Measurements from ENCODE around the gene SLC5A12.

SLC5A12 gene, protein sequence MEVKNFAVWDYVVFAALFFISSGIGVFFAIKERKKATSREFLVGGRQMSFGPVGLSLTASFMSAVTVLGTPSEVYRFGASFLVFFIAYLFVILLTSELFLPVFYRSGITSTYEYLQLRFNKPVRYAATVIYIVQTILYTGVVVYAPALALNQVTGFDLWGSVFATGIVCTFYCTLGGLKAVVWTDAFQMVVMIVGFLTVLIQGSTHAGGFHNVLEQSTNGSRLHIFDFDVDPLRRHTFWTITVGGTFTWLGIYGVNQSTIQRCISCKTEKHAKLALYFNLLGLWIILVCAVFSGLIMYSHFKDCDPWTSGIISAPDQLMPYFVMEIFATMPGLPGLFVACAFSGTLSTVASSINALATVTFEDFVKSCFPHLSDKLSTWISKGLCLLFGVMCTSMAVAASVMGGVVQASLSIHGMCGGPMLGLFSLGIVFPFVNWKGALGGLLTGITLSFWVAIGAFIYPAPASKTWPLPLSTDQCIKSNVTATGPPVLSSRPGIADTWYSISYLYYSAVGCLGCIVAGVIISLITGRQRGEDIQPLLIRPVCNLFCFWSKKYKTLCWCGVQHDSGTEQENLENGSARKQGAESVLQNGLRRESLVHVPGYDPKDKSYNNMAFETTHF

GRCh38 chr11:26721948-26722475, at the start of gene SLC5A12:
Gene SLC5A12 (minus strand): TSS chr11:26722060. CDS start chr11:26721714, 346 bp downstream.
- no peaks in the 10 kb centered on the region for H3K27me3 ChIP-seq (ENCODE audit: insufficient read depth, low read length)
- H3K27ac ChIP-seq (ENCODE audit: low read depth, low read length) = no peak within 1 kb of the TSS

GRCh38 chr11:26769027-26769426, 47.2 kb upstream of the SLC5A12 start:
- no peak overlapping the region for H3K4me3 ChIP-seq (ENCODE audit: low read depth, low read length)
- no peak overlapping the region for H2AFZ ChIP-seq (ENCODE audit: low read length, unreplicated experiment)
- no peak overlapping the region for H3K27ac ChIP-seq (ENCODE audit: low read depth, low read length)
- H3K27me3 ChIP-seq (ENCODE audit: insufficient read depth, low read length) = no peaks in the 10 kb centered on the region
- H3K36me3 ChIP-seq (ENCODE audit: insufficient read depth, low read length) = no peaks in the 10 kb centered on the region
- no peaks in the 10 kb centered on the region for H3K79me2 ChIP-seq (ENCODE audit: control insufficient read depth, insufficient read depth, low read length, unreplicated experiment)
- no peaks in the 10 kb centered on the region for H3K4me1 ChIP-seq (ENCODE audit: control insufficient read depth, insufficient read depth, low read length, unreplicated experiment)

More at GRCh38 chr11:26721948-26722475, at the start of gene SLC5A12:
- Histone ChIP-seq H3K36me3 (ENCODE audit: insufficient read depth, low read length) (no peaks in the 10 kb centered on the region), H3K4me1 (ENCODE audit: control insufficient read depth, insufficient read depth, low read length, unreplicated experiment) (no peaks in the 10 kb centered on the region), H3K79me2 (ENCODE audit: control insufficient read depth, insufficient read depth, low read length, unreplicated experiment) (no peaks in the 10 kb centered on the region), H3K4me3 (ENCODE audit: low read depth, low read length) (no peak within 1 kb of the TSS), H2AFZ (ENCODE audit: low read length, unreplicated experiment) (no peak within 1 kb of the TSS)

- no peaks in the 10 kb centered on the region for H3K36me3 ChIP-seq (ENCODE audit: insufficient read depth, low read length)
- H3K79me2 ChIP-seq (ENCODE audit: control insufficient read depth, insufficient read depth, low read length, unreplicated experiment) = no peaks in the 10 kb centered on the region
- H3K4me3 ChIP-seq (ENCODE audit: low read depth, low read length) = no peak overlapping the region
- H3K27ac ChIP-seq (ENCODE audit: low read depth, low read length) = no peak overlapping the region
- no peaks in the 10 kb centered on the region for H3K27me3 ChIP-seq (ENCODE audit: insufficient read depth, low read length)
- no peak overlapping the region for H2AFZ ChIP-seq (ENCODE audit: low read length, unreplicated experiment)
- no peaks in the 10 kb centered on the region for H3K4me1 ChIP-seq (ENCODE audit: control insufficient read depth, insufficient read depth, low read length, unreplicated experiment)
These were observed 45.2 kb upstream of the SLC5A12 start for GRCh38 chr11:26767060-26767459.

- Histone ChIP-seq H3K27ac (ENCODE audit: low read depth, low read length) (no peak overlapping the region), H3K27me3 (ENCODE audit: insufficient read depth, low read length) (no peaks in the 10 kb centered on the region), H3K4me3 (ENCODE audit: low read depth, low read length) (no peak overlapping the region), H3K36me3 (ENCODE audit: insufficient read depth, low read length) (no peaks in the 10 kb centered on the region), H3K79me2 (ENCODE audit: control insufficient read depth, insufficient read depth, low read length, unreplicated experiment) (no peaks in the 10 kb centered on the region), H2AFZ (ENCODE audit: low read length, unreplicated experiment) (no peak overlapping the region), H3K4me1 (ENCODE audit: control insufficient read depth, insufficient read depth, low read length, unreplicated experiment) (no peaks in the 10 kb centered on the region)
These were observed 43.5 kb upstream of the SLC5A12 start for GRCh38 chr11:26765323-26765722.

DNA sequence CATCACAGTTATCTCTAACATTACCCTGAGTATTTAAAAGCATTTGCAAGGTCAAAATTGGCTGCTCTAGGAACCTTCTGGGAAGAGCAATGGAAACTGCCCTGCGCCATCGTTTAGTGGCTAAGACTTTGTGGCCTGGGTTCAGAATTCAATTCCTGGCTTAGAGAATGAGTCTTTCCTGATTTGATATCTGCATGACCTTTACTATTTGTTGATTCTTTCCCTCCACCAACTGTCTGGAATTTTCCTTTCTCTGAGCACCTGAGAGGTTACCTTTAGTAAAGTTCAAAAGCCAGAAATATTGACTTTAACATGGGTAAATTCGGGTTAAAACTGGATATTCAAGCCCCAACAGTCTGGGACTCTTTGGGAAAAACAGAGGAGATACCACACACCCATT, 43.0 kb upstream of the SLC5A12 start:
- no peaks in the 10 kb centered on the region for H3K4me1 ChIP-seq (ENCODE audit: control insufficient read depth, insufficient read depth, low read length, unreplicated experiment)
- no peak overlapping the region for H2AFZ ChIP-seq (ENCODE audit: low read length, unreplicated experiment)
- H3K36me3 ChIP-seq (ENCODE audit: insufficient read depth, low read length) = no peaks in the 10 kb centered on the region
- no peak overlapping the region for H3K27ac ChIP-seq (ENCODE audit: low read depth, low read length)
- H3K27me3 ChIP-seq (ENCODE audit: insufficient read depth, low read length) = no peaks in the 10 kb centered on the region
- H3K4me3 ChIP-seq (ENCODE audit: low read depth, low read length) = no peak overlapping the region
- no peaks in the 10 kb centered on the region for H3K79me2 ChIP-seq (ENCODE audit: control insufficient read depth, insufficient read depth, low read length, unreplicated experiment)

GRCh38 chr11:26764315-26764714, 42.5 kb upstream of the SLC5A12 start:
- no peak overlapping the region for H2AFZ ChIP-seq (ENCODE audit: low read length, unreplicated experiment)
- H3K4me1 ChIP-seq (ENCODE audit: control insufficient read depth, insufficient read depth, low read length, unreplicated experiment) = no peaks in the 10 kb centered on the region
- no peaks in the 10 kb centered on the region for H3K36me3 ChIP-seq (ENCODE audit: insufficient read depth, low read length)
- H3K4me3 ChIP-seq (ENCODE audit: low read depth, low read length) = no peak overlapping the region
- H3K79me2 ChIP-seq (ENCODE audit: control insufficient read depth, insufficient read depth, low read length, unreplicated experiment) = no peaks in the 10 kb centered on the region
- no peak overlapping the region for H3K27ac ChIP-seq (ENCODE audit: low read depth, low read length)
- no peaks in the 10 kb centered on the region for H3K27me3 ChIP-seq (ENCODE audit: insufficient read depth, low read length)

DNA sequence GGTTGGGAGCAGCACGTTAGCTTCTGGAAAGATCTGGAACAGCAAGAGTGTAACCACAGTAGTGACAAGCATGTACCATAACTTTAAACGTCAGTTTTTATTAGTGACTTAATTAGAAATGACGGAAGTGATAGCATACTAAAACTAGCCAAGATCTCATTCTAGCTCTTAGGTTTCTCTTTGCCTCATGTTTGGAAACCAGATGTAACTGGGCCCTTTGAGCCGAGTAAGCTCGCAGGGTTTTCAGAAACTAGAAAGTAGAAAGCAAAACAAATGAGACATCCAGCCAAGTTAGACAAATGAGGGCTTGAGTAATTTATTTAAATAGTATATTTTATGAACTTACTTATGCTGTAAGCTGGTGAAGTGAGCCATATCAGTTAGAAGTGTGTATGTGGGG, 40.2 kb upstream of the SLC5A12 start:
- no peaks in the 10 kb centered on the region for H3K36me3 ChIP-seq (ENCODE audit: insufficient read depth, low read length)
- no peaks in the 10 kb centered on the region for H3K4me1 ChIP-seq (ENCODE audit: control insufficient read depth, insufficient read depth, low read length, unreplicated experiment)
- H3K79me2 ChIP-seq (ENCODE audit: control insufficient read depth, insufficient read depth, low read length, unreplicated experiment) = no peaks in the 10 kb centered on the region
- H2AFZ ChIP-seq (ENCODE audit: low read length, unreplicated experiment) = no peak overlapping the region
- no peaks in the 10 kb centered on the region for H3K27me3 ChIP-seq (ENCODE audit: insufficient read depth, low read length)
- H3K27ac ChIP-seq (ENCODE audit: low read depth, low read length) = no peak overlapping the region
- H3K4me3 ChIP-seq (ENCODE audit: low read depth, low read length) = no peak overlapping the region

- Histone ChIP-seq H3K4me3 (ENCODE audit: low read depth, low read length) (no peak overlapping the region), H3K4me1 (ENCODE audit: control insufficient read depth, insufficient read depth, low read length, unreplicated experiment) (no peaks in the 10 kb centered on the region), H3K27ac (ENCODE audit: low read depth, low read length) (no peak overlapping the region), H3K36me3 (ENCODE audit: insufficient read depth, low read length) (no peaks in the 10 kb centered on the region), H3K27me3 (ENCODE audit: insufficient read depth, low read length) (no peaks in the 10 kb centered on the region), H3K79me2 (ENCODE audit: control insufficient read depth, insufficient read depth, low read length, unreplicated experiment) (no peaks in the 10 kb centered on the region), H2AFZ (ENCODE audit: low read length, unreplicated experiment) (no peak overlapping the region)
These were observed 39.5 kb upstream of the SLC5A12 start for GRCh38 chr11:26761361-26761809.

DNA sequence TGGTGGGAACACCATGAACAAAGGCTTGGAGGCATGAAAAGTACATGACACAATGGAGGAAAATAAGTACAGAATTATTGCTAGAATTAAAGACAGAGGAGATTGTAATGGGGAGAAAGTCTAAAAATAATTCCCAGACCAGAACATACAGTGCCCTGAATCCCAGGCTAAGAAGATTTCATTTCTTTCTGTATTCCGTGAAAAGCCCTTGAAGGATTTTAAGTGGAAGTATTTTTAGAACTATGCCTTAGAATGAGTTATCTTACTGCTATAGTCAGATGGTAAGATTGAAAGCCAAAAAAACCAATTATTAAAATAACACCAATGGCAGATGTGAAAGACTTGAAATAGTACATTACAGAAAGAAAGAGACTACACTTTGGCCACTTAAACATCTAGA, 36.1 kb upstream of the SLC5A12 start:
- H3K4me3 ChIP-seq (ENCODE audit: low read depth, low read length) = no peak overlapping the region
- H2AFZ ChIP-seq (ENCODE audit: low read length, unreplicated experiment) = no peak overlapping the region
- no peaks in the 10 kb centered on the region for H3K27me3 ChIP-seq (ENCODE audit: insufficient read depth, low read length)
- no peaks in the 10 kb centered on the region for H3K36me3 ChIP-seq (ENCODE audit: insufficient read depth, low read length)
- peaks cover 3% of the 10 kb centered on the region for H3K4me1 ChIP-seq (ENCODE audit: control insufficient read depth, insufficient read depth, low read length, unreplicated experiment)
- H3K79me2 ChIP-seq (ENCODE audit: control insufficient read depth, insufficient read depth, low read length, unreplicated experiment) = no peaks in the 10 kb centered on the region
- no peak overlapping the region for H3K27ac ChIP-seq (ENCODE audit: low read depth, low read length)

- Histone ChIP-seq H3K79me2 (ENCODE audit: control insufficient read depth, insufficient read depth, low read length, unreplicated experiment) (no peaks in the 10 kb centered on the region), H2AFZ (ENCODE audit: low read length, unreplicated experiment) (peak overlapping the region; percentile 58), H3K4me1 (ENCODE audit: control insufficient read depth, insufficient read depth, low read length, unreplicated experiment) (peaks cover 3% of the 10 kb centered on the region), H3K4me3 (ENCODE audit: low read depth, low read length) (no peak overlapping the region), H3K36me3 (ENCODE audit: insufficient read depth, low read length) (no peaks in the 10 kb centered on the region), H3K27ac (ENCODE audit: low read depth, low read length) (no peak overlapping the region), H3K27me3 (ENCODE audit: insufficient read depth, low read length) (no peaks in the 10 kb centered on the region)
These were observed 33.9 kb upstream of the SLC5A12 start for GRCh38 chr11:26755762-26756161.
